NCI-H2081 treated with DMSO at 0.1 percent for 48 hours (cell line): ENCODE measurements around the gene NOD2.

Source experiments
- DNase-seq: peaks from one replicate; lab custom pipeline; 2025; lab: John Stamatoyannopoulos, UW

The NOD2 gene

GRCh38 chr16:50692999-50693781 is at the start of gene NOD2:
NOD2 (plus strand) TSS chr16:50693606; CDS start chr16:50699496, 5,890 bp downstream.
- DNase-seq: no peak

GRCh38 chr16:50644245-50644644 is 49.2 kb upstream of the NOD2 start:
- DNase-seq: no peak

- DNase-seq: no peak
These were observed 48.7 kb upstream of the NOD2 start for GRCh38 chr16:50644729-50645128.

GRCh38 chr16:50645563-50646220 is 47.7 kb upstream of the NOD2 start:
- no peak for DNase-seq

DNA sequence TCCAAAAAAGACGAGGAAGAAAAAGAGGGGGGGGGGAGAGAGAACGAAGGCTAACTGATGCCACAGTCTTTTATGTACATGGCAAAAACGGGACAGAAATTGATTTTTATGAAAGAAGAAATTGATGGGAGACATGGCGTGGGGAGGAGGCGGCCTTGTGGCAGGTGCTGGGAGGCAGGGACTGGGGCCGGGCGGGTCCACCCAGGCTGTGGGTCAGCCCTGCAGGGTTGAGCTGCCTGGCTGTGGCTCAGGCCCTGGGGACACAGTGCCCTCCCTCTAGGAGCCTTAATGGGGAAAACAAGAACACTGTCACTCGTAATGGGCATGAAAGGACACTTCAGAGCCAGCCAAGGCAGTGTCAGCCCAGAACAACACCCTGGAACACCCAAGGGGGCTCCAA is 47.1 kb upstream of the NOD2 start:
- no peak for DNase-seq

DNA sequence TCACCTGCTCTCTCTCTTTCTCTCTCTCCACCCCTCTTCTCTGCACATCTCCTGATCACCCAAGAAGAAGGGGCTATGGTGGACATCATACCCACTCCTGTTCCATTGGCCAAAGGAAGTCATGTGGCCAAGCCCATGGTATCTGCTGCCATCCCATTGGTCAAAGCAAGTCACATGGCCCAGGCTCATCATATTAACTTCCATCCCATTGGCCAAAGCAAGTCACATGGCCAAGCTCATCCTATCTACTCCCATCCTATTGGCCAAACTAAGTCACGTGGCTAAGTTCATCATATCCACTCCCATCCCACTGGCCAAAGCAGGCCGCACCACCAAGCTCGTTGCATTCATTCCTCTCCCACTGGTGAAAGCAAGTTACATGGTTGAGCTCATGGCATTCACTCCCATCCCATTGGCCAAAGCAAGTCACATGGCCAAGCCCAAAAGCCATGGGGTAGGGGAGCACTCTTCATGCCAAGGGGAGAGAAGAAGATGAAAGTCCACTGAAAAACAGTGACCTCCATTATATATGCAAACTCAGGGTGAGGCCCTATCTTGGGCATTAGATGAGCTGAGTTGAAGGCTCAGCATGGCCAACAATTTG is 41.5 kb upstream of the NOD2 start:
- DNase-seq: no peak

GRCh38 chr16:50652836-50653425 is 40.5 kb upstream of the NOD2 start:
- no peak for DNase-seq

- no peak for DNase-seq
These were observed 39.5 kb upstream of the NOD2 start for GRCh38 chr16:50653633-50654519.

DNA sequence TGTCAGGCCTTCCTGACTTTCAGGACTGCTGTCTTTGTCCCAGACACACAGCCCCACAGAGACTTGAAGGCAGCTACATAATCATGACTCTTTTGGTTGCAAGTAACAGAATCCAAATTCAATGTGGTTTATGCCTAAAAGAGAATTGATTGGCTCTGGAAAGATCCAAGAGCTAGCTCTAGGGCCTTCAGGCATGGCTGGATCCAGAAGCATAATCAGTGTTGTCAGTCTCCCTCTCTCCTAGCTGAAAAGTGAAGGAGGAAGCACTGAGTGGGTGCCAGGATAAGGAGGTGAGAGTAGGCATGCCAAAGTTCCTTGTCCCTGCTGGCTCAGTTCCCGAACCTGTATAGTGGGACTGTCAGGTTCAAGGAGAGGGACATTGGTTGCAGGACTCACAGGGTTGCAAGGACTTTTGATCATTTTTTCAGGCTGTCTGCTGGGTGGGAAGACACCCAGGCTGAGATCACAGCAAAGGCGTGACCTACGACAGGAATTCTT is 37.8 kb upstream of the NOD2 start:
- DNase-seq: no peak

DNA sequence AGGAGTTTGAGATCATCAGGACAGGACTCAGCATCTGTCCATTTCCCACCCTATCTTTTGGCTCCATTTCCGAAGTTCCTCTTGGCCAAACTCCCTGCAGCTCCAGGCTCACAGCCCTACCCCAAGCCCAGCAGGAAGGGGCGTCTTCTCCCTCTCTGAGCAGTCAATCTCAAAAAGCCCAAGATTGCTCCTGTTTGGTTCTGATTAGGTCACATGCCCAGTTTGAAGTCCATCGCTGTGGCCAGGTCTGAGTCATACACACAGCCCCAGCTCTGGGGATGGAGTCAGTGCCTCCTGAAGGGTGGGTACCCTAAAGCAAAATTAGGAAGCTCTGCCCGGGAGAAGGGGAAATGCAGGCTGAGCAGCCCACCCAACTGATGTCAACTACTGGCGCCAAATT is 36.2 kb upstream of the NOD2 start:
- no peak for DNase-seq

DNA sequence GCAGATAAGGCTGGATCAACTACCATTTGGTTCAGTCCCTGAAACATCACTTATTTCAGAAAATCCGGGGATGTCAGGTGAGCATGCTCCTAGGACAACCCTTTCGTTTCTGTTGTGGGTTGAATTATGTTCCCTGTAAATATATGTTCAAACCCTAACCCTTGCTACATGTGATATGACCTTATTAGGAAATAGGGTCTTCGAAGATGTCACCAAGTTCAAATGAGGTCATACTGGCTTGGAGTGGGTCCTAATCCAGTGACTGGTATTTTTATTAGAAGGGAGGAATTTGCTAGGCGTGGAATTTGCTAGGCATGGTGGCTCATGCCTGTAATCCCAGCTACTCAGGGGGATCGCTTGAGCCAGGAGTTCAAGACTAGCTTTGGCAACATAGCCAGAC is 33.6 kb upstream of the NOD2 start:
- DNase-seq: no peak

DNA sequence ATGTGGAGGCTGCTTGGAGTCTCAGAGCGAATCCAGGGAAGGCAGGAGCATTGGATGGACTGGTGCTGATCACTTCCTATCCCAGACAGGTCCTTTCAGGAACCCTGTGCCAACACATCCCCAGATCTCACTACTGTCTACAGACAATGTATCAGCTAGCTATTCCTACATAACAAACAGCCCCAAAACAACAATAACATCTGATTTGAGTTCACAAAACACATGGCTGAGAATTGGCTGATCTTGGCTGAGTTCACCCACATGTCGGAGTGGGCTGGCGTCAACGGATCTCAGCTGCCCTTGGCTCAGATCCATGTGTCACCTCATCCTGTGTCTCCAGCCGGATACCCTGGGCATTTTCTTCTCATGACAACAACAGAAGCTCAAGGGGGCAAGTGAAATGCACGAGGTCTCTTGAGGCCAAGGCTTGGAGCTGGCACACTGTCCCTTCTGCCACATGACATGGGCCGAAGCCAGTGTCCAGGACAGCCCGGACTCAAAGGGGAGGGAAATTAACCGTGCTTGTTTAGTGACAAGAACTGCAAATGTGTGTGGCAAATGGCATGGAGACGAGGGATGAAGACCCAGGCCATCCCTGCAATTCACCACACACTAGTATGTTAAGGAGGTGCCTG is 31.0 kb upstream of the NOD2 start:
- no peak for DNase-seq

DNA sequence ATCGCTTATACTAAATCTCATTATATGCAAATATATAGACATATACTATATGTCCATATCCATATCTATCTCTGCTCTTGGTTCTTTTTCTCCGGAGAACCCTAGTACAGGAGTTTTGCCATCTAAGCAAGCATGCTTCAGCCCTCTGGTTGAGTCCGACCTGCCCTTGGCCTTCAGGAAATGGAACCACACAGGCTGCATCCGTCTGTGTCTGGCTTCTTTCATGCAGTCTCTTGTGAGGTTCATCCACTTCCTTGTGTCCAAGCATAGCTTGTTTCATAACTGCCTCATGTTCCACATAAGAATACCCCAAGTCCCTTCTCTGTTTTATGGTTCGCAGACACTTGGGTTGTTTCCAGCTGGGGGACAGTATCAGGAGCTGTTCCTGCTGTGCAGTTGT is 29.1 kb upstream of the NOD2 start:
- DNase-seq: no peak

DNA sequence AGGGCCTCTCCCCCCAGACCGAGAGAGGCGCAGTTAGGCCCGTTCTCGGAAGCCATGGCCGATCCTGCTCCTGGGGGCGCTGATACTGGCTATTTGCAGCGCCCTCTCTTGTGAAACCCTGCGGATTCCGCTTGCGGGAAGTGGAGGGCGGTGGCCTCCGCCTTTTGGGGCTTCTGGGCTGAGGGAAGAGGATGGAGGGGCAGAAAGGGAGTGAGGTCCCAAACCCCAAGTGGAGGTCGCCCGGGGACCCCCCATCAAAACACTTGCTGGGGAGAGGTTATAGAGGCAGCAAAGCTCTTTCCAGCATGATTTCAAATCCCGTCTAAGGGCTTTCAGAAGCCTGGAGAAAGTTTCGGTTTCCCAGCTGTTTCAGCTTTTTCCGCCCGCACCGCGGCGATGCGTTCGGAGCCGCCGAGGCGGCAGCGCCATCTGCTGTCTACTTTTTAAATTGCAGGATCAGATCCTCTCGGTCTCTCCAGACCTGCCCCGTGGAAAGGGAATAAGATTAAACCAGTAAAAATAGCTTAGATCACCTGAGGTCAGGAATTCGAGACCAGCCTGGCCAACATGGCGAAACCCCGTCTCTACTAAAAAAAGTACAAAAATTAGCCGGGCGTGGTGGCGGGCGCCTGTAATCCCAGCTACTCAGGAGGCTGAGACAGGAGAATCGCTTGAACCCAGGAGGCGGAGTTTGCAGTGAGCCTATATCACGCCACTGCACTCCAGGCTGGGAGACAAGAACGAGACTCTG is 28.1 kb upstream of the NOD2 start:
- DNase-seq: no peak

DNA sequence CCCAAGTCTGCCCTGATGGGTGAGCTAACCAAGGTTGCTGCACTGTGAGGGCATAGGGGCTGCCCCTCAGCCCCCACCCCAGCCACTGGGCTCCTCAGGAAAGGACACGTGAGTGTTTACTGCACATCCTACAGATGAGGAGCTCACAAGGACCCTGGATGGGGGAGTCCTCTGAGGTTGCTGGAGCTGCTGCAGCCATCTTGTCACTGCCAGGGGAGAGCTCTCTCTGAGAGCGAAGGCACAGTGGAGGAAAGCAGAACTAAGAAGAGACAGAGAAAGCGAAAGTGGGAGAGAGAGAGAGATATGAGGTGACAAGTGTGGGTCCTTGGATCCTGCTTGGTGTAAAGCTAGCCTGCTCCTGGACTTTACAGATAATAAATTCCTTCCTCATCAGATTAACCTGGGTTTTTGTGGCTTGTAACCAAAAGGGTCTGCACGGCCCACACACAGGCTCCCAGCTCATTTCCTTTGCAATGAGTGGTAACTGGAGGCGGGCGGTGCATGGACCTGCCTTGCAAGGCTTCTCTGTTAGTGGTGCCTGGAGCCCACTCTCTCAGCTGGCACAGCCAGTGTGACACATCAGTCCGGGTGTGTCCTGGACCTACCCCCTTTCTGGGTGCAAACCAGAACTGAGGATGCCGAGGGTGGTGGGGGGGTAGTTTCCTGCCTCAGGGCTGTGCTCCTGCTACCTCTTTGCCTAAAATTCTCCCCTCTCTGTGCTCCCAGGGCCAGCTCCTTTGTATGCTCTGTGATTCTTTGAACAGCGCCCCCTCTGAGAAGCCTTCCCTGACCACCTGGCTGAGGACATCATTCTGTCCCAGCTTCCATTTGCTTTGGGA is 26.5 kb upstream of the NOD2 start:
- no peak for DNase-seq

- DNase-seq: no peak
These were observed 25.7 kb upstream of the NOD2 start for GRCh38 chr16:50667497-50668367.

DNA sequence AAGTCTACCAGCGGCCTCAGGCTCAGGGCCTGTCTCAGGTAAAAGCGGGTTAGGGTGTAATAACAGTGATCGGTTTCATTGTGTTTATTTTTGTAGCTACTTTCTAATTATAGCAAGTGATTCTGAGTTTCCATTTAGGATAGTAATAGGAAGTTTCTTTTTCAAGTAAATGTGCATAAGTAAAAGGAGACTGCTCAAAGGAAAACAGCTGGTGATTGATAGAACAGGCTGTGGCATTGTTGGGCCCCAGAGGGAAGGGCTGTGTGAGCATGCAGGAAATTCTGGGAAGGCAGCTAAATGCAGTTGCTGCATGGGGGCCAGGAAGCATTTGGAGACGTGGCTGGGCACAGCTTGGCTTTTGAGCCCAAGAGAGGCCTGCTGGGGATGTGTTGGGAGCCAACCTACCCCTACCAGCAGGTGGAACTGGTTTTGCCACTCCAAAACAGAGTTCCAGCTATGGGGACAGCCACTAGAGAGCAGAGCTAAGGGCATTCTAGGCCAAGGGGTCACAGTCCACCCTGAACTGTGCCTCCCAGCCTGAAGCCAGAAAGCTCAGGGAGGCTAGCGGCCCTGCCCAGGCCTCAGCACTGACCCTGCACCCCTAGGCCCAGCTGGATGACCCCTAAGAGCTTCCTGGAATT is 24.9 kb upstream of the NOD2 start:
- DNase-seq: no peak

DNA sequence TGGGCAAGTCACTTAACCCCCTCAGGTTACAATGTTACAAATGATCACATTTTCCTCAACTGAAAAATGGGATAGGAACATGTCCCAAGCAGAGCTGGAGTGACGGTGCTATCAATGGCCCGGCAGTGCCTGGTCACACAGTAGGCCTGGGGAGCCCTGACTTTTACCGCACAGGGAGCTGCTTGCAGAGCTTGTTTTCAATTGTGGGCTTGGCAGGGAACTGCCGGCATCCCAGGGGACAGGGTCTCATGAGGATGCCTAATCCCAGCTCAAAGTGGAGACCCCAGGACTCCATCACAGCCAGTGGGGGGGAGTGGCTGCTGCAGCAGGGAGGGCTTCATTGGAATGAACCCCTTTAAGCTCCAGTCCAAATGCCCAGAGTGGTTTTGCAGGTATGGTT is 23.7 kb upstream of the NOD2 start:
- DNase-seq: no peak
